Neural cell (in vitro differentiated cells): ENCODE measurements around the gene MED19.

Source experiments
- CTCF ChIP-seq: fragments of 450-650 bp; IDR thresholded peaks from 2 replicates; pipeline ENCODE4 v1.5.1; 2014; ENCODE audit warnings: antibody characterized with exemption, mild to moderate bottlenecking, moderate library complexity; ENCODE audit not compliant: poor library complexity, severe bottlenecking
- EZH2 ChIP-seq: fragments of 200-600, 300-800 bp; shearing (Covaris generic), sonication (generic); IDR thresholded peaks from 2 replicates; pipeline ENCODE4 v1.6.1; 2014; ENCODE audit warnings: antibody characterized with exemption, low read length, borderline replicate concordance, mild to moderate bottlenecking; ENCODE audit not compliant: insufficient read depth, poor library complexity, severe bottlenecking

DNA sequence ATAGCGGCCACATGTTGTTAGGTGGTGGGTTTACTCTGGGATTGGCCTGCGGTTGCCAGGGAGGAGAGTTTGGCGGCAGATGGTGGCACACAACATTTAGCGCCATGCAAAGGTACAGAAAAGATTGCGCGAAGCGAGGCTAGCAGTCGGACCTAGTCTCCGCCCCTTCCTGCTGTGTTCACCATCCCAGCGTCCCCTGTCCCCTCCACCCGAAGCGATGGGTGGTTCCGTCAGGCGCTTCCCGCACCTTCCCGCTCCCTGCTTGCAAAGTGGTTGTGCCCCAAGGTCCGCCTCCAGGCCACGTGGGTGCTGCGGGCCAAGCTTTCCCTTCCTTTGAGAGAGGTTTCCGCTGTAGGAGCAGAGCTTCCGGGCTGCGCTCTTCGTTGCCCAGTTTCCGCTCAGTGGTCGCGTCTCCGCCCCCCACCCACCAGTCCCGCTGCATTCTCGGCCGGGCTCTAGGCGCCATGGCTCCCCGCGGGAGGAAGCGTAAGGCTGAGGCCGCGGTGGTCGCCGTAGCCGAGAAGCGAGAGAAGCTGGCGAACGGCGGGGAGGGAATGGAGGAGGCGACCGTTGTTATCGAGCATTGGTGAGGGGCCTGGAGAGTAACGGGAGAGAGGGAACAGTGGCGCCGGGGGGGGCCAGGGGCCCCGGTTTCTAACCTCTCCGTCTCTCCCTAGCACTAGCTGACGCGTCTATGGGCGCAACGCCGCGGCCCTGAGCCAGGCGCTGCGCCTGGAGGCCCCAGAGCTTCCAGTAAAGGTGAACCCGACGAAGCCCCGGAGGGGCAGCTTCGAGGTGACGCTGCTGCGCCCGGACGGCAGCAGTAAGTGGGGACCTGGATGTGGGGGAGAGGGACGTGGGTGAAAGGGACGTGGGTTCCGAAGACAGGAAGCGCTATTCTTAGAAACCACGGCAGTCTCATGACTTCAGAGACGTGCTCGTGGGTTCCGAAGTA lies 29.4 kb upstream of the MED19 start, which contains the start of gene SELENOH:
- no peak for TF ChIP-seq CTCF
- no peak for TF ChIP-seq EZH2
